H1 (cell line): ENCODE results near the gene MEF2C. TPM values are rescaled to one million over a fixed set of nuclear protein-coding genes. Genes with fewer than 3 reads are reported as not detected.

Experiments
- CTCF ChIA-PET: fragments of 300-600 bp; sonication (Branson Sonifier 250); formaldehyde crosslinking; loops from one replicate; lab custom pipeline; 2021; ENCODE audit not compliant: partially characterized antibody; lab: Charles Lee
- POLR2A ChIA-PET: fragments of 300-600 bp; sonication (Branson Sonifier 250); formaldehyde crosslinking; loops from one replicate; lab custom pipeline; 2021; ENCODE audit warnings: inconsistent platforms; ENCODE audit not compliant: partially characterized antibody; lab: Charles Lee
- DNase-seq, 2 experiments: peaks; one replicate each; pipeline versions ENCODE4 v3.0.0 to v3.0.0-alpha.2; 2010 to 2022; ENCODE audit warnings: low spot score in 2 of 2, low read depth in 1 of 2, mixed read lengths in 1 of 2
- FAIRE-seq: peaks from 2 replicates; lab custom pipeline; 2011; peaks lifted over from hg19 to GRCh38; lab: Jason Lieb, UNC
- H2AFZ ChIP-seq: 2 replicates; pipeline ENCODE4 v1.8.1; 2012; ENCODE audit warnings: low read length, inconsistent platforms
- H2AK5ac ChIP-seq: 2 replicates; pipeline ENCODE4 v1.6.1; 2013; ENCODE audit warnings: low read depth, low read length
- H2BK120ac ChIP-seq: replicated peaks from 2 replicates; pipeline ENCODE3; 2013; ENCODE audit warnings: low read depth, low read length, inconsistent platforms
- H2BK12ac ChIP-seq: 2 replicates; pipeline ENCODE4 v1.6.1; 2013; ENCODE audit warnings: low read depth, low read length
- H2BK15ac ChIP-seq: 2 replicates; pipeline ENCODE4 v1.6.1; 2013; ENCODE audit warnings: low read length
- H2BK20ac ChIP-seq: 2 replicates; pipeline ENCODE4 v1.6.1; 2013; ENCODE audit warnings: low read length
- H2BK5ac ChIP-seq: 2 replicates; pipeline ENCODE4 v1.6.1; 2013; ENCODE audit warnings: low read depth, low read length
- H3K14ac ChIP-seq: 2 replicates; pipeline ENCODE4 v1.6.1; 2013; ENCODE audit warnings: inconsistent platforms; ENCODE audit not compliant: insufficient read length
- H3K18ac ChIP-seq: 2 replicates; pipeline ENCODE4 v1.6.1; 2013; ENCODE audit warnings: low read length; ENCODE audit errors: extremely low read depth
- H3K23ac ChIP-seq: 2 replicates; pipeline ENCODE4 v1.6.1; 2013; ENCODE audit warnings: inconsistent platforms; ENCODE audit not compliant: insufficient read length
- H3K23me2 ChIP-seq: 2 replicates; pipeline ENCODE4 v1.6.1; 2013; ENCODE audit warnings: low read depth, low read length
- H3K27ac ChIP-seq: 2 replicates; pipeline ENCODE4 v1.6.1; 2011; ENCODE audit warnings: low read depth, low read length, inconsistent platforms
- H3K27me3 ChIP-seq, 4 experiments: replicated peaks in 1 of 4; 1 replicate in 1 of 4; 2 replicates in 3 of 4; pipeline versions ENCODE4 v1.6.1 to v1.8.1; 2011 to 2013; ENCODE audit warnings: low read length in 3 of 4, mild to moderate bottlenecking in 3 of 4, inconsistent platforms in 2 of 4, mixed read lengths in 2 of 4, moderate library complexity in 1 of 4; ENCODE audit not compliant: control insufficient read depth in 3 of 4, insufficient read depth in 3 of 4; ENCODE audit errors: extremely low read depth in 1 of 4
- H3K36me3 ChIP-seq, 4 experiments: 2 replicates each; pipeline versions ENCODE4 v1.6.1 to v1.8.1; 2011 to 2013; ENCODE audit warnings: mild to moderate bottlenecking in 4 of 4, low read length in 3 of 4, moderate library complexity in 2 of 4, control low read depth in 1 of 4, inconsistent platforms in 1 of 4; ENCODE audit not compliant: insufficient read depth in 4 of 4, control insufficient read depth in 2 of 4
- H3K4ac ChIP-seq: replicated peaks from 2 replicates; pipeline ENCODE3; 2013; ENCODE audit warnings: low read length, low read depth, mixed read lengths, inconsistent platforms; ENCODE audit not compliant: insufficient read length
- H3K4me1 ChIP-seq, 4 experiments: replicated peaks in 1 of 4; 1 replicate in 1 of 4; 2 replicates in 3 of 4; pipeline versions ENCODE4 v1.6.1 to v1.8.1; 2011 to 2013; ENCODE audit warnings: low read length in 3 of 4, inconsistent platforms in 2 of 4, mixed read lengths in 1 of 4; ENCODE audit not compliant: insufficient read depth in 4 of 4, control insufficient read depth in 3 of 4
- H3K4me2 ChIP-seq, 2 experiments: 2 replicates each; pipeline versions ENCODE4 v1.6.1 to v1.8.1; 2011 to 2013; ENCODE audit warnings: low read depth in 2 of 2, low read length in 2 of 2, control low read depth in 1 of 2, inconsistent platforms in 1 of 2, mild to moderate bottlenecking in 1 of 2; ENCODE audit not compliant: insufficient read depth in 1 of 2
- H3K4me3 ChIP-seq, 4 experiments: fragments of 200-600, 300-600 bp in 1 of 4; sonication (generic), shearing (Covaris generic), sonication (Bioruptor Twin) in 1 of 4; 2 replicates each; pipeline versions ENCODE4 v1.5.1 to v1.8.1; 2011 to 2016; ENCODE audit warnings: low read length in 4 of 4, low read depth in 3 of 4, control low read depth in 2 of 4, inconsistent platforms in 2 of 4, mild to moderate bottlenecking in 2 of 4, mixed read lengths in 1 of 4, moderate library complexity in 1 of 4; ENCODE audit not compliant: insufficient read depth in 2 of 4; ENCODE audit errors: extremely low read depth in 1 of 4
- H3K56ac ChIP-seq: replicated peaks from 2 replicates; pipeline ENCODE3; 2013; ENCODE audit warnings: low read depth, mild to moderate bottlenecking, mixed read lengths, low read length, inconsistent platforms; ENCODE audit not compliant: insufficient read length
- H3K79me1 ChIP-seq: 2 replicates; pipeline ENCODE4 v1.6.1; 2013; ENCODE audit warnings: low read depth, low read length, control low read depth
- H3K79me2 ChIP-seq, 2 experiments: 2 replicates each; pipeline versions ENCODE4 v1.6.1 to v1.8.1; 2012 to 2013; ENCODE audit warnings: low read length in 2 of 2, mild to moderate bottlenecking in 2 of 2, inconsistent platforms in 1 of 2; ENCODE audit not compliant: insufficient read depth in 2 of 2, control insufficient read depth in 1 of 2
- H3K9ac ChIP-seq, 4 experiments: replicated peaks in 1 of 4; 1 replicate in 1 of 4; 2 replicates in 3 of 4; pipeline versions ENCODE4 v1.6.1 to v1.8.1; 2011 to 2013; ENCODE audit warnings: low read depth in 3 of 4, low read length in 3 of 4, control low read depth in 2 of 4, mild to moderate bottlenecking in 2 of 4, moderate library complexity in 2 of 4, inconsistent platforms in 1 of 4; ENCODE audit errors: extremely low read depth in 1 of 4
- H3K9me3 ChIP-seq, 2 experiments: 2 replicates each; pipeline versions ENCODE4 v1.6.1 to v1.8.1; 2012 to 2013; ENCODE audit warnings: mild to moderate bottlenecking in 2 of 2, moderate library complexity in 2 of 2, control low read depth in 1 of 2, inconsistent platforms in 1 of 2, low read depth in 1 of 2, low read length in 1 of 2, mixed read lengths in 1 of 2; ENCODE audit not compliant: insufficient read depth in 2 of 2
- H4K20me1 ChIP-seq, 2 experiments: replicated peaks in 1 of 2; 2 replicates each; pipeline versions ENCODE3 to v1.8.1; 2011 to 2013; ENCODE audit warnings: inconsistent platforms in 2 of 2, low read length in 2 of 2, mild to moderate bottlenecking in 1 of 2; ENCODE audit not compliant: insufficient read depth in 2 of 2, control insufficient read depth in 1 of 2
- H4K5ac ChIP-seq: 2 replicates; pipeline ENCODE4 v1.6.1; 2013; ENCODE audit warnings: low read length, low read depth, mixed read lengths, inconsistent platforms; ENCODE audit not compliant: insufficient read length
- H4K8ac ChIP-seq: 2 replicates; pipeline ENCODE4 v1.8.0; 2013; ENCODE audit warnings: mild to moderate bottlenecking, moderate library complexity, low read length, inconsistent platforms; ENCODE audit not compliant: insufficient read depth; ENCODE audit errors: extremely low read depth
- H4K91ac ChIP-seq: replicated peaks from 2 replicates; pipeline ENCODE3; 2013; ENCODE audit warnings: low read length, mixed read lengths, inconsistent platforms; ENCODE audit not compliant: insufficient read length
- CTCF ChIP-seq, 3 experiments: IDR thresholded peaks; 1 replicate in 2 of 3; 2 replicates in 1 of 3; pipeline versions ENCODE4 v1.5.1 to v1.6.1; 2011; ENCODE audit warnings: low read length in 3 of 3, mild to moderate bottlenecking in 3 of 3, inconsistent platforms in 2 of 3, low read depth in 1 of 3, moderate library complexity in 1 of 3; ENCODE audit not compliant: insufficient read depth in 1 of 3; ENCODE audit errors: control extremely low read depth in 1 of 3
- GABPA ChIP-seq: IDR thresholded peaks from 2 replicates; pipeline ENCODE4 v1.6.1; 2011; ENCODE audit warnings: mild to moderate bottlenecking, low read length, moderate library complexity, borderline replicate concordance; ENCODE audit not compliant: insufficient read depth
- NANOG ChIP-seq: IDR thresholded peaks from 2 replicates; pipeline ENCODE4 v1.6.1; 2011; ENCODE audit warnings: low read length, low read depth, mild to moderate bottlenecking, inconsistent platforms; ENCODE audit not compliant: insufficient read depth, poor library complexity, severe bottlenecking
- PHF8 ChIP-seq: fragments of 200-600 bp; sonication (generic); conservative IDR thresholded peaks from 2 replicates; pipeline ENCODE4 v1.7.1; 2012; ENCODE audit warnings: low read depth, mild to moderate bottlenecking, inconsistent platforms, low read length, moderate library complexity
- RBBP5 ChIP-seq: IDR thresholded peaks from 2 replicates; pipeline ENCODE4 v1.7.1; 2012; ENCODE audit warnings: low read depth, mild to moderate bottlenecking, inconsistent platforms, low read length, moderate library complexity, borderline replicate concordance
- RFX5 ChIP-seq: IDR thresholded peaks from 2 replicates; pipeline ENCODE4 v1.6.1; 2011; ENCODE audit warnings: low read depth, low read length, improper control_type of control experiment, borderline replicate concordance
- SP2 ChIP-seq: IDR thresholded peaks from 2 replicates; pipeline ENCODE4 v1.6.1; 2012; ENCODE audit warnings: mild to moderate bottlenecking, low read length, inconsistent platforms
- SRF ChIP-seq: IDR thresholded peaks from 2 replicates; pipeline ENCODE4 v1.6.1; 2011; ENCODE audit warnings: mild to moderate bottlenecking, low read depth, low read length, moderate library complexity
- YY1 ChIP-seq: IDR thresholded peaks from 2 replicates; pipeline ENCODE4 v1.6.1; 2011; ENCODE audit warnings: low read depth, mild to moderate bottlenecking, low read length
- ZNF274 ChIP-seq: IDR thresholded peaks from 2 replicates; pipeline ENCODE4 v1.7.0; 2012; ENCODE audit warnings: low read length, borderline replicate concordance; ENCODE audit errors: extremely low read depth
- WGBS, 2 experiments: shearing (Covaris generic) in 1 of 2; methylation state at CpG; one replicate each; pipeline versions ENCODE4 v1.1.6 to v1.1.7; 2013 to 2015; ENCODE audit warnings: low lambda C conversion rate in 2 of 2, mixed read lengths in 2 of 2, inconsistent platforms in 1 of 2, low coverage in 1 of 2, missing lambda C conversion rate in 1 of 2; ENCODE audit not compliant: insufficient replicate concordance in 2 of 2, insufficient coverage in 1 of 2, insufficient read length in 1 of 2; ENCODE audit errors: extremely low coverage in 1 of 2, missing lambda C conversion rate in 1 of 2; 5-methylcytosine and 5-hydroxymethylcytosine counted together
- polyA plus RNA-seq, 7 experiments: library from polyadenylated mRNA; depleted of rRNA in 3 of 7; stranded (reverse) in 5 of 7; unstranded in 2 of 7; fragments of >200 nt in 5 of 7; fragments of 200-250 nt in 2 of 7; gene quantifications; 1 replicate in 5 of 7; 2 replicates in 1 of 7; 4 replicates in 1 of 7; pipeline versions ENCODE4 v1.2.1 to v1.2.3, GENCODE V29; 2011 to 2013; ENCODE audit warnings: missing spikeins in 2 of 7, mixed read lengths in 2 of 7
- total RNA-seq: library from RNA; stranded (reverse); fragmentation: NEBNext Ultra II Directional; extraction: Animal tissue kit (Norgen Biotek cat#: 25700); gene quantifications from 2 replicates; pipeline ENCODE4 v1.2.1, GENCODE V29; 2021
- TF ChIP-seq, protein P1 (sequence below): IDR thresholded peaks from 2 replicates; pipeline ENCODE4 v1.6.1; 2011; ENCODE audit warnings: low read depth, mild to moderate bottlenecking, low read length; ENCODE audit not compliant: insufficient read depth

MEF2C gene
- total and polyA plus RNA-seq, 2 of the 8 experiments (the other 6 are each of a cell fraction or from before 2014, with no cell fraction given): 0.59 to 0.99 TPM

GRCh38 chr5:88761939-88762338, 121.0 kb downstream of the MEF2C start:
- no peaks in the 10 kb centered on the region for H3K79me1 ChIP-seq
- H2BK5ac ChIP-seq: no peak overlapping the region
- H4K91ac ChIP-seq: no peak overlapping the region
- WGBS, 2 experiments: 87% methylated on average over 2 of the region's 2 CpGs; no CpG with 5 or more reads in 1 of the 2 experiments
- ChIA-PET CTCF (interaction anchor here (0.6 to 1.1 kb wide), 3 partner anchors 29 to 1322 kb away, joined by 3 to 5 read pairs (median 5); no protein-coding TSS in a partner anchor), POLR2A (no interaction called here)
- H2BK15ac ChIP-seq: no peak overlapping the region
- H3K9ac ChIP-seq: no peak overlapping the region
- H3K27ac ChIP-seq: no peak overlapping the region
- H3K4ac ChIP-seq: no peak overlapping the region
- DNase-seq: no peak
- no peak overlapping the region for H2AK5ac ChIP-seq
- H2BK12ac ChIP-seq: no peak overlapping the region
- no peak overlapping the region for H3K4me2 ChIP-seq
- no peaks in the 10 kb centered on the region; a peak in 1 of 7 replicates for H3K27me3 ChIP-seq
- H3K4me1 ChIP-seq: peaks cover 0 to 2% (median 0%) of the 10 kb centered on the region in 4 experiments; a peak in 1 of 7 replicates
- H3K56ac ChIP-seq: no peak overlapping the region
- H3K18ac ChIP-seq: no peak overlapping the region
- no peak overlapping the region for H3K14ac ChIP-seq
- no peak overlapping the region for H4K8ac ChIP-seq
- no peak overlapping the region for H2AFZ ChIP-seq
- FAIRE-seq: no peak
- no peaks in the 10 kb centered on the region for H3K23me2 ChIP-seq
- H3K36me3 ChIP-seq: no peaks in the 10 kb centered on the region
- H2BK120ac ChIP-seq: no peak overlapping the region
- no peaks in the 10 kb centered on the region for H4K20me1 ChIP-seq
- no peaks in the 10 kb centered on the region for H3K79me2 ChIP-seq
- no peaks in the 10 kb centered on the region for H3K9me3 ChIP-seq
- H3K23ac ChIP-seq: no peak overlapping the region
- H3K4me3 ChIP-seq: no peak overlapping the region
- no peak overlapping the region for H4K5ac ChIP-seq
- H2BK20ac ChIP-seq: no peak overlapping the region
- TF ChIP-seq YY1 (no peak), PHF8 (no peak), SRF (no peak), GABPA (no peak), RBBP5 (no peak), RFX5 (no peak), SP2 (no peak), NANOG (no peak), CTCF (IDR thresholded peaks at IDR 0.05; ENCODE audit: control extremely low read depth in 1 of 3, insufficient read depth in 1 of 3, low read depth in 1 of 3, low read length in 3 of 3) (no peak), ZNF274 (no peak)
- TF ChIP-seq, protein P1, sequence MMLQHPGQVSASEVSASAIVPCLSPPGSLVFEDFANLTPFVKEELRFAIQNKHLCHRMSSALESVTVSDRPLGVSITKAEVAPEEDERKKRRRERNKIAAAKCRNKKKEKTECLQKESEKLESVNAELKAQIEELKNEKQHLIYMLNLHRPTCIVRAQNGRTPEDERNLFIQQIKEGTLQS: no peak
